Choroid plexus epithelial cell (primary cell): ENCODE data around the gene METTL9.
"Not testable (repeated sequence)": the region's sequence is repeated elsewhere in the genome, so short reads cannot be mapped to it uniquely, and the experiment has no call there.

Experiments
- DNase-seq: peaks from one replicate; pipeline ENCODE4 v3.0.0-alpha.2; 2010; ENCODE audit warnings: low read depth
- H3K4me3 ChIP-seq: 2 replicates; pipeline ENCODE4 v1.5.1; 2011; ENCODE audit warnings: low read depth, mild to moderate bottlenecking, control low read depth, low read length, moderate library complexity
- TF ChIP-seq, protein P1 (sequence below): conservative IDR thresholded peaks from 2 replicates; pipeline ENCODE4 v1.5.1; 2011; ENCODE audit warnings: low read depth, mild to moderate bottlenecking, control low read depth, inconsistent platforms, low read length, moderate library complexity

Gene METTL9

DNA sequence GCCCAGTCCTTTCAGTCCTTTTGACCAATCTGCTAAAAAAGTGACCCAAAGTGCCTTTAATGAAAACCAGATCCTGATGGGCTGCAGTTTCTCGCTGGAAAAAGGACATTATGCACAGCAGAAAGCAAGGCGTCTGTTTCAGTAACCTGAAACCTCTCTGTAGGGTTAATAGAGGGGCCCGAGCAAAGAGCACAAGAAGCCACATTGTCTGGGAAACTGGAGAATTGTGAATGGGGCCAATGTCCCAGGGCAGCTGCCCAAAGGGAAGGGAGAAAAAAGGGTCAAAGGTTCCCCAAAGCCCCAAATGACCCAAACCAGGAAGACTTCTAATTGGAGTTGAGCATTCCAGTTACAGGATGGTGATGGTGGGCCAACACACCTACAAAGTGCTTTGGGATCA is 67.4 kb downstream of the METTL9 start:
- TF ChIP-seq, protein P1, sequence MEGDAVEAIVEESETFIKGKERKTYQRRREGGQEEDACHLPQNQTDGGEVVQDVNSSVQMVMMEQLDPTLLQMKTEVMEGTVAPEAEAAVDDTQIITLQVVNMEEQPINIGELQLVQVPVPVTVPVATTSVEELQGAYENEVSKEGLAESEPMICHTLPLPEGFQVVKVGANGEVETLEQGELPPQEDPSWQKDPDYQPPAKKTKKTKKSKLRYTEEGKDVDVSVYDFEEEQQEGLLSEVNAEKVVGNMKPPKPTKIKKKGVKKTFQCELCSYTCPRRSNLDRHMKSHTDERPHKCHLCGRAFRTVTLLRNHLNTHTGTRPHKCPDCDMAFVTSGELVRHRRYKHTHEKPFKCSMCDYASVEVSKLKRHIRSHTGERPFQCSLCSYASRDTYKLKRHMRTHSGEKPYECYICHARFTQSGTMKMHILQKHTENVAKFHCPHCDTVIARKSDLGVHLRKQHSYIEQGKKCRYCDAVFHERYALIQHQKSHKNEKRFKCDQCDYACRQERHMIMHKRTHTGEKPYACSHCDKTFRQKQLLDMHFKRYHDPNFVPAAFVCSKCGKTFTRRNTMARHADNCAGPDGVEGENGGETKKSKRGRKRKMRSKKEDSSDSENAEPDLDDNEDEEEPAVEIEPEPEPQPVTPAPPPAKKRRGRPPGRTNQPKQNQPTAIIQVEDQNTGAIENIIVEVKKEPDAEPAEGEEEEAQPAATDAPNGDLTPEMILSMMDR, result no peak
- no peak for DNase-seq
- no peak overlapping the region for H3K4me3 ChIP-seq

DNA sequence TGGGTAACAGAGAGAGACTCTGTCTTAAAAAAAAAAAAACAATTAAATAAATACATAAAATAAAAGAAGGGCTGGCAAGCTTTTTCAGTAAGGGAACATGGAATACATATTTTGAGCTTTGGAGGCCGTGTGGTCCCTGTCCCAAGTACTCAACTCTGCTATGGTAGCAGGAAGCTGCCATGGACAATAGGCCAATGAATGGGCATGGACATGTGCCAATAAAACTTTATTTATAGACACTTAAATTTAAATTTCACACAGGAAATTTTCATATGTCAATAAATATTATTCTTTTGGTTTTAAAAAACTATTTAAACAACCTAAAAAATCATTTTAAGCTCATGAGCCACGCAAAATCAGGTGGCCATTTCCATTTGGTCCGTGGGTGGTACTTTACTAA is 68.2 kb downstream of the METTL9 start:
- TF ChIP-seq, protein P1, result no peak
- no peak overlapping the region for H3K4me3 ChIP-seq

DNA sequence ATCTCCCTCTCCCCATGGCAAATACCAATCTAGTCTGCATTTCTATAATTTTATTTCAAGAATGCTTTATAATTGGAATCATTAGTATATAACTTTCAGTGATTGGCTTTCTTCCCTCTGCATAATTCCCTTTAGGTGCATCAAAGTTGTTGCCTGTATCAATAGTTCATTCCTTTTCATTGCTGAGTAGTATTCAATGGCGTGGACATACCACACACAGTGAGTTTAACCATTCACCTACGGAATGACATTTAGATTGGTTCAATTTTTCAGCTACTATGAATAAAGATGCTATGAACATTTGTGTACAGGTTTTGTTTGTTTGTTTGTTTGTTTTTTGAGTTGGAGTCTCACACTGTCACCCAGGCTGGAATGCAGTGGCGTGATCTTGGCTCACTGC is 74.1 kb downstream of the METTL9 start:
- TF ChIP-seq, protein P1, result no peak
- DNase-seq, result no peak
- no peak overlapping the region for H3K4me3 ChIP-seq

More for the DNA sequence above, 68.2 kb downstream of the METTL9 start:
- DNase-seq, result no peak

DNA sequence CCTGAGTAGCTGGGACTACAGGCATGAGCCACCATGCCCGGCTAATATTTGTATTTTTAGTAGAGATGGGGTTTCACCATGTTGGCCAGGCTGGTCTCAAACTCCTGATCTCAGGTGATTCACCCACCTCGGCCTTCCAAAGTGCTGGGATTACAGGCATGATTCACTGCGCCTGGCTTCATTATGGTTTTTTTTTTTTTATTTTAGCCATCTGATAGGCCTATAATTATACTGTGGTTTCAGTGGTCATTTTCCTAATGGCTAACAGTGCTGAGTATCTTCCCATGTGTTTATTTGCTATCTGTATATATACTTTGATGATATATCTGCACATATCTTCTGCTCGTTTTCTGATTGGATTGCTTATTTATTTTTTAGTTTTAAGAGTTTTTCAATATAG is 75.1 kb downstream of the METTL9 start:
- not testable (repeated sequence) for DNase-seq, H3K4me3 ChIP-seq

DNA sequence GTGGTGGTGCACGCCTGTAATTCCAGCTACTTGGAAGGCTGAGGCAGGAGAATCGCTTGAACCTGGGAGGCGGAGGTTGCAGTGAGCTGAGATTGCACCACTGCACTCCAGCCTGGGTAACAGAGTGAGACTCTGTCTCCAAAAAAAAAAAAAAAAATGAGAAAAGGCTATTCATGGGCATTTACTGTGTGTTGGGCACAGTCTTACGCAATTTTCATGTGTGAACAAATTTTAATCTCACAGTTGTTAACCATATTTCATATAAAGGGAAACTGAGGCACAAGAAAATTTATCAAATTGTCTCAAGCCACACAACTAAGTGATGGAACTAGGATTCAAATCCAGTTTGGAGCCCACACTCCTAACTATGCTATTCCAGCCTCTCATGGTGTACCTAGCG is 81.3 kb downstream of the METTL9 start:
- DNase-seq, H3K4me3 ChIP-seq: not testable (repeated sequence)

DNA sequence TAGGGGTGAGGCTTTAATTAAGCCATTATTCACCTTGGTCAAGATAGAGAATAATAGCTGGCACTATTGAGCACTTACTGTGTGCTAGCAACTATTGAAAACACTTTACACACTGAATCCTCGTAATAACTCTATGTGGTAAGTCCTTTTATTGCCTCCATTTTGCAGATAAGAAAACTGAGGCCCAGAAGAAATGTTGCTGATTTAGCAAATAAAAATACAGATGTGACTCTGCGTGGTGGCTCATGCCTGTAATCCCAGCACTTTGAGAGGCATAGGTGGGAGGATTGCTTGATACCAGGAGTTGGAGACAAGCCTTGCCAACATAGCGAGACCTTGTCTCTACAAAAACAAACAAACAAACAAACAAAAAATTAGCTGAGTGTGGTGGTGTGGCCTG is 83.8 kb downstream of the METTL9 start:
- no peak for DNase-seq
- TF ChIP-seq, protein P1, result no peak
- H3K4me3 ChIP-seq, result no peak overlapping the region

DNA sequence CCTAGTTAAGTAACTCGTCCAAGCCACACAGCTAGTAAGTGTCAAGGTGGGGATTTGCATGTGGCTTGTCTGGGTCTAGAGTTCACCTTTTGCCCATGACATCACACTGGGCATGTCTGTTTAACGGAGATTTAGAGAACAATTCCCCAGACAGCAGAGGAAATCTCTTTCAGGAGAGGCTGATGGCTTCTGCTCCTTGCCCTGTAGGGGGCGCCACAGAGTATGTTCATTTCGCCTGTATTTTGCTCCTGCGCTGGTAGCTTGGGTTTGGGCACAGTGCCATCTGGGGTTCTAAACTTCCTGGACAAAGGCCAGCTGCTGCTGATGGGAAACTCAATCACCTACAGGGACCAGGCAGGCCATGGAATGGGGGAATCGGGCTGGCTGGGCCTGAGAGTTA is 84.8 kb downstream of the METTL9 start:
- H3K4me3 ChIP-seq, result no peak overlapping the region
- no peak for DNase-seq
- TF ChIP-seq, protein P1, result peak; percentile 47

DNA sequence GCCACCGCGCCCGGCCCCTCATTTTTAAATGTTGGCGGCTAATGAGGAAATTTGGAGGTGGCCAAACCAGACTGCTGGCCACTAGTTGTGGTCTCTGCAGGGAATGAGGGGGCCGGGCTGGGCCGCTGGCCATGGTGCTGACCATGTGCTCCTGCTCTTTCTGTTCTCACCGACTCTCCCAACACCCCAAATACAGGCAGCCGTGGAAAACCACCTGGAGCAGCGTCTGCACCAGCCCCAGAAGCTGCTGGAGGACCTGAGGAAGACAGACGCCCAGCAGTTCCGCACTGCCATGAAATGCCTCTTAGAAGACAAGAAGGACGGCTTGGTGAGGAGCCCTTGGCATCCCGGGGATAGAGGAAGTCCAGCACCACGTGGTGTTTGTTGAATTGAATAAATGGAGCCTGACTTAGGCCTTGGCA is 85.7 kb downstream of the METTL9 start:
- DNase-seq, result no peak
- H3K4me3 ChIP-seq, result no peak overlapping the region
- TF ChIP-seq, protein P1, result no peak
